Hepatocyte (in vitro differentiated cells): Measurements from ENCODE around the gene ANO9.

ENCODE experiments used
- EZH2phosphoT487 ChIP-seq: fragments of 200-600 bp; sonication (generic); IDR thresholded peaks from one replicate; pipeline ENCODE4 v1.6.1; 2018; ENCODE audit warnings: antibody characterized with exemption, mild to moderate bottlenecking, low read depth, moderate library complexity; ENCODE audit not compliant: unreplicated experiment, severe bottlenecking
- TF ChIP-seq, protein P1 (sequence below): fragments of 200-600 bp; sonication (generic); IDR thresholded peaks from 2 replicates; pipeline ENCODE4 v1.5.1; 2016; ENCODE audit warnings: antibody characterized with exemption, mild to moderate bottlenecking; ENCODE audit not compliant: poor library complexity

DNA sequence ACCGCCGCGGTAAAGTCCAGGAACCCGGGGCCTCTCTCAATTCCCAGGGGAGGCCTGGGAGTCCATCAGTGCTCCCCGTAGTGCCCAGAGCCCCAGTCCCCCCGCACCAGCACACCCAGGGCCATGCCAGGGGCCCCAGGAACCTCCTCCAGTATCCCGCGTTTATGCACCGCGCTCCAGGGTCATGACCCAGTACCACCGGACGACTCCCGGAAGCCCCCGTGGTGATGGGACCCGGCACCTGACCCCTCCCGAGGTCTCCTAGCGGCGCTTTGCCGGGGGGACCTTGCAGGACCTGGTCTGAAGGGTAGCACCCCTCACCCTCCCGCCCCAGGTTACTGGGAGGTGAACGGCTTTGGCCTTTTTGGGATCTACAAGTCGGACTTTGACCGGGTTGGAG, 61.3 kb downstream of the ANO9 start:
- TF ChIP-seq, protein P1, sequence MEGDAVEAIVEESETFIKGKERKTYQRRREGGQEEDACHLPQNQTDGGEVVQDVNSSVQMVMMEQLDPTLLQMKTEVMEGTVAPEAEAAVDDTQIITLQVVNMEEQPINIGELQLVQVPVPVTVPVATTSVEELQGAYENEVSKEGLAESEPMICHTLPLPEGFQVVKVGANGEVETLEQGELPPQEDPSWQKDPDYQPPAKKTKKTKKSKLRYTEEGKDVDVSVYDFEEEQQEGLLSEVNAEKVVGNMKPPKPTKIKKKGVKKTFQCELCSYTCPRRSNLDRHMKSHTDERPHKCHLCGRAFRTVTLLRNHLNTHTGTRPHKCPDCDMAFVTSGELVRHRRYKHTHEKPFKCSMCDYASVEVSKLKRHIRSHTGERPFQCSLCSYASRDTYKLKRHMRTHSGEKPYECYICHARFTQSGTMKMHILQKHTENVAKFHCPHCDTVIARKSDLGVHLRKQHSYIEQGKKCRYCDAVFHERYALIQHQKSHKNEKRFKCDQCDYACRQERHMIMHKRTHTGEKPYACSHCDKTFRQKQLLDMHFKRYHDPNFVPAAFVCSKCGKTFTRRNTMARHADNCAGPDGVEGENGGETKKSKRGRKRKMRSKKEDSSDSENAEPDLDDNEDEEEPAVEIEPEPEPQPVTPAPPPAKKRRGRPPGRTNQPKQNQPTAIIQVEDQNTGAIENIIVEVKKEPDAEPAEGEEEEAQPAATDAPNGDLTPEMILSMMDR, result no peak
- no peak for TF ChIP-seq EZH2phosphoT487
